Muscle of leg (tissue), 11 donors: ENCODE results near the gene NET1. TPM values are rescaled to one million over a fixed set of nuclear protein-coding genes. Genes with fewer than 3 reads are reported as not detected.

ENCODE experiments used
- DNase-seq: peaks from one replicate; pipeline ENCODE4 v3.0.0; 2013
- H3K27ac ChIP-seq: one replicate; pipeline ENCODE4 v1.5.1; 2013; ENCODE audit warnings: mild to moderate bottlenecking, low read length, control low read depth
- H3K27me3 ChIP-seq: one replicate; pipeline ENCODE4 v1.6.1; 2013; ENCODE audit warnings: low read length; ENCODE audit not compliant: control insufficient read depth, insufficient read depth
- H3K36me3 ChIP-seq: one replicate; pipeline ENCODE4 v1.6.1; 2013; ENCODE audit warnings: low read length; ENCODE audit not compliant: control insufficient read depth, insufficient read depth
- H3K4me1 ChIP-seq: one replicate; pipeline ENCODE4 v1.6.1; 2013; ENCODE audit warnings: low read length; ENCODE audit not compliant: control insufficient read depth, insufficient read depth
- H3K4me3 ChIP-seq: one replicate; pipeline ENCODE4 v1.5.1; 2013; ENCODE audit warnings: low read length, control low read depth
- H3K9me3 ChIP-seq: replicated peaks from 2 replicates; pipeline ENCODE4 v1.6.1; 2013; ENCODE audit warnings: low read depth, low read length; ENCODE audit not compliant: control insufficient read depth
- WGBS: methylation state at CpG from one replicate; pipeline ENCODE4 v1.1.5; 2013; ENCODE audit warnings: missing lambda C conversion rate; ENCODE audit not compliant: insufficient coverage; 5-methylcytosine and 5-hydroxymethylcytosine counted together
- polyA plus RNA-seq, 8 donors: library from polyadenylated mRNA; unstranded; fragments of 120-200 nt; gene quantifications; one replicate each; pipeline versions ENCODE4 v1.2.1 to v1.2.3, GENCODE V29; 2013; ENCODE audit warnings: inconsistent platforms in 1 of 8, low replicate concordance in 1 of 8; ENCODE audit not compliant: insufficient read length in 8 of 8, insufficient read depth in 1 of 8
- total RNA-seq: library from RNA; stranded (reverse); fragments of 120-200 nt; gene quantifications from one replicate; pipeline ENCODE4 v1.2.4, GENCODE V29; 2013

NET1 gene
- total and polyA plus RNA-seq, 9 donors: 87.4 to 127 (median 104) TPM

- Histone ChIP-seq H3K27me3 (no peaks in the 10 kb centered on the region), H3K9me3 (peaks cover 9% of the 10 kb centered on the region), H3K4me3 (no peak overlapping the region), H3K27ac (no peak overlapping the region), H3K36me3 (no peaks in the 10 kb centered on the region), H3K4me1 (peaks cover 12% of the 10 kb centered on the region)
- no peak for DNase-seq
- 84% methylated on average over 10 of the region's 10 CpGs for WGBS
Observed at GRCh38 chr10:5490698-5491464, 78.5 kb downstream of the NET1 start.

GRCh38 chr10:5491477-5491876 lies 79.1 kb downstream of the NET1 start:
- no peak for DNase-seq
- H3K27me3 ChIP-seq: no peaks in the 10 kb centered on the region
- peaks cover 9% of the 10 kb centered on the region for H3K9me3 ChIP-seq
- 91% methylated on average over 7 of the region's 7 CpGs for WGBS
- H3K4me3 ChIP-seq: no peak overlapping the region
- no peak overlapping the region for H3K27ac ChIP-seq
- peaks cover 6% of the 10 kb centered on the region for H3K4me1 ChIP-seq
- no peaks in the 10 kb centered on the region for H3K36me3 ChIP-seq

GRCh38 chr10:5492322-5492855 lies 80.0 kb downstream of the NET1 start:
- Histone ChIP-seq H3K4me3 (no peak overlapping the region), H3K36me3 (no peaks in the 10 kb centered on the region), H3K4me1 (no peaks in the 10 kb centered on the region), H3K9me3 (peaks cover 9% of the 10 kb centered on the region), H3K27ac (no peak overlapping the region), H3K27me3 (no peaks in the 10 kb centered on the region)
- 96% methylated on average over 3 of the region's 4 CpGs for WGBS
- DNase-seq: no peak

- H3K9me3 ChIP-seq: peaks cover 9% of the 10 kb centered on the region
- H3K4me1 ChIP-seq: no peaks in the 10 kb centered on the region
- WGBS: 94% methylated on average over 10 of the region's 13 CpGs
- no peak for DNase-seq
- H3K36me3 ChIP-seq: no peaks in the 10 kb centered on the region
- no peak overlapping the region for H3K4me3 ChIP-seq
- H3K27me3 ChIP-seq: no peaks in the 10 kb centered on the region
- no peak overlapping the region for H3K27ac ChIP-seq
Observed at GRCh38 chr10:5492929-5493576, 80.7 kb downstream of the NET1 start.

- Histone ChIP-seq H3K36me3 (no peaks in the 10 kb centered on the region), H3K4me1 (no peaks in the 10 kb centered on the region), H3K4me3 (no peak overlapping the region), H3K9me3 (peaks cover 9% of the 10 kb centered on the region), H3K27ac (no peak overlapping the region), H3K27me3 (no peaks in the 10 kb centered on the region)
- no peak for DNase-seq
- 80% methylated on average over 2 of the region's 3 CpGs for WGBS
Observed at GRCh38 chr10:5493691-5494090, 81.3 kb downstream of the NET1 start.

GRCh38 chr10:5494611-5495010 lies 82.3 kb downstream of the NET1 start:
- Histone ChIP-seq H3K27ac (no peak overlapping the region), H3K36me3 (no peaks in the 10 kb centered on the region), H3K4me1 (no peaks in the 10 kb centered on the region), H3K27me3 (no peaks in the 10 kb centered on the region), H3K4me3 (no peak overlapping the region), H3K9me3 (peaks cover 9% of the 10 kb centered on the region)
- no peak for DNase-seq
- WGBS: 92% methylated on average over 5 of the region's 8 CpGs

- Histone ChIP-seq H3K9me3 (peaks cover 9% of the 10 kb centered on the region), H3K4me1 (peaks cover 3% of the 10 kb centered on the region), H3K36me3 (no peaks in the 10 kb centered on the region), H3K27me3 (no peaks in the 10 kb centered on the region), H3K27ac (no peak overlapping the region), H3K4me3 (no peak overlapping the region)
- no peak for DNase-seq
- 88% methylated on average over 16 of the region's 25 CpGs for WGBS
Observed at GRCh38 chr10:5496261-5497250, 84.2 kb downstream of the NET1 start.

GRCh38 chr10:5497289-5497688 lies 84.9 kb downstream of the NET1 start:
- no peak overlapping the region for H3K4me3 ChIP-seq
- WGBS: 85% methylated on average over 5 of the region's 6 CpGs

GRCh38 chr10:5497948-5498730 lies 85.8 kb downstream of the NET1 start:
- H3K4me3 ChIP-seq: no peak overlapping the region
- 79% methylated on average over 15 of the region's 19 CpGs for WGBS
- H3K27ac ChIP-seq: no peak overlapping the region
- no peaks in the 10 kb centered on the region for H3K36me3 ChIP-seq
- no peaks in the 10 kb centered on the region for H3K27me3 ChIP-seq
- peaks cover 8% of the 10 kb centered on the region for H3K4me1 ChIP-seq
- DNase-seq: no peak
- no peaks in the 10 kb centered on the region for H3K9me3 ChIP-seq

More at GRCh38 chr10:5497289-5497688, 84.9 kb downstream of the NET1 start:
- no peak overlapping the region for H3K27ac ChIP-seq
- DNase-seq: no peak
- no peaks in the 10 kb centered on the region for H3K27me3 ChIP-seq
- H3K36me3 ChIP-seq: no peaks in the 10 kb centered on the region
- H3K9me3 ChIP-seq: peaks cover 5% of the 10 kb centered on the region
- H3K4me1 ChIP-seq: peaks cover 8% of the 10 kb centered on the region
